NCI-H2196 treated with DMSO at 0.1 percent for 48 hours (cell line): ENCODE data around the gene DOP1A.

Experiments
- DNase-seq: peaks from one replicate; lab custom pipeline; 2025; ENCODE audit not compliant: unreplicated experiment; lab: John Stamatoyannopoulos, UW

DOP1A gene

DNA sequence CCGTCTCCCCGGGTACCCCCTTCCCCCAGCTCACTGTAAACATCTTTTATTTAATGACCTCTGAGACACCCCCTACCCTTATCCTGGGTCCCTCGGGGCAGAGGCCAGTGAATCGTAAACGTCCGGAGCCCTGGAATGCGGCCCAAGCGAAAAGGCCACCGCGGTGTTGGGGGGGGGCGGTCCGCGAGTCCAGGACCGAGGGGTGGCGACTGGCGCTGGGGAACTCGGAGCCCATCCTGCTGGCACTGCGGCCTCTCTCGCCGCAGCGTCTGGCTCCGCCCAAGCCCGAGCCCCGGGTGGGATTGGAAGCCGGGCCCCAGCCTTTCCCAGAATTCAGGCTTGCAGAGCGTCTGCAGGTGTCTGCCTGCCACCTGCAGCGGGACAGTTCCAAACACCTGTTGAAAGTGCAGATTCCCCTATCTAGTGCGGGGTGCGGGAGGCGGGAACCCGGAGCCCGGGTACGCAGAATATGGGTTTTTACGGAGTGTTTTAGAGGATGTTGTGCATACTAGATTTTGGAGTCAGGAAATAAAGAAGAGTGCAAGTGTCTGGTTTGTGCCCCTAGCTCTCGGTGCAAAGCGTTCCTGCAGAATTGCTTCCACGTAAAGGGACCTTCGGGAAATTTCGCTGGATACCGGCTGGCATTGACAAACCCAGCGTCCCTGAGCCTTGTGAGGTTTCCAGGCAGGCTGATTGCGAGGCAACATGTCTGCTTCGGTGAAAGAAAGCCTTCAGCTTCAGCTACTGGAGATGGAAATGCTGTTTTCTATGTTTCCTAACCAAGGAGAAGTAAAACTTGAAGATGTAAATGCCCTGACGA lies 126.5 kb downstream of the DOP1A start:
- no peak for DNase-seq

DNA sequence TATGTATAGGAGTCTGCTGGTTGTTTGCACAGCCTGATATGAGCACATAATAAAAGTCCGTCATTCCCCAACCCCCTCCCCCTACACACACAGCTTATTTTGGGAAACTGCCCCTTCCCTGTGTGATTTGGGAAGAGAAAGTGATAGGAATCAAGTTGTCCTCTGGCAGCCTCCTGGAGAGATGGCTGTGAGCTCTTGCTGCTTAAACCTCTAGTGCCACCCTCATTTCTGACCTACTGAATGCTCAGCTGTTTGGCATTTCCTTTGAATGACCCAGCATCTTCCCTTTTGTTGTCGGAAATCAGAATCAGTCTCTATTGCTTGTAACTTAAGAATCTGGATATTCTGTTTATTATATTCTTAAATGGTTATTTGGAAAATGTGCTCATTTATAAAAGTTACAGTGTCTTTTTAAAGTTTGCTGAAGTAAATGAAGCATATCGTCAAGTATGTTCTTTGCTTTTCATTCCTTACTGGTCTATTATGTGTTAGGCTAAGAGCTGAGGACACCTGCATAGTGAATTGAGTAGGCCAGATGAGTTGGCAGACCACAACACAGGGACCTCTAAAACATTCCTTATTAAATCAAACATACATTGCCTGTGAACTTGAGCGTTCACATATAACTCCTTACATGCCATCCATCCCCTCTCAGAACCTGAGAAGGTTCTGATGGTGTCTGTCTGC lies 131.2 kb downstream of the DOP1A start:
- no peak for DNase-seq

DNA sequence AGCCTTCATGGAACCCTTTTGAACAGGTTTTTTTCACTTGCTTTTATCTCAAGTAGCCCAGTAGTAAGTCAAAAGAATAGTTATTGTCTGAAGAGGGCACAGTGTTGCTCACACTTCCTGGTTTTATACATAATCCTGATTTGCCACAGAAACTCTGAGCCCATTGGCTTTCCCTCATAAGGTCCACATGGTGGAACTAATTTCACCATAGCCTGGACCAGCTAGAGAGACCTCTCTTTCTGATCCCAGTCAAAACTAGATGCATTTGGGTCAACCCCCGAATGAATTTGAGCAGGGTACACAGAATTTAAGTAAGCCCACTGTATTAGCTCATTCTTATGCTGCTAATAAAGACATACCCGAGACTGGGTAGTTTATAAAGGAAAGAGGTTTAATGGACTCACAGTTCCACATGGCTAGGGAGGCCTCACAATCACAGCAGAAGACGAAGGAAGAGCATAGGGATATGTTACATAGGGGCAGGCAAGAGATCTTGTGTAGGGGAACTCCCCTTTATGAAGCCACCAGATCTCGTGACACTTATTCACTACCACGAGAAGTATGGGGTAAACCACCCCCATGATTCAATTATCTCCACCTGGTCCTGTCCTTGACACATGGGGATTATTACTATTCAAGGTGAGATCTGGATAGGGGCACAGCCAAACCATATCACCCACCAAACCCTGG lies 131.8 kb downstream of the DOP1A start:
- no peak for DNase-seq

DNA sequence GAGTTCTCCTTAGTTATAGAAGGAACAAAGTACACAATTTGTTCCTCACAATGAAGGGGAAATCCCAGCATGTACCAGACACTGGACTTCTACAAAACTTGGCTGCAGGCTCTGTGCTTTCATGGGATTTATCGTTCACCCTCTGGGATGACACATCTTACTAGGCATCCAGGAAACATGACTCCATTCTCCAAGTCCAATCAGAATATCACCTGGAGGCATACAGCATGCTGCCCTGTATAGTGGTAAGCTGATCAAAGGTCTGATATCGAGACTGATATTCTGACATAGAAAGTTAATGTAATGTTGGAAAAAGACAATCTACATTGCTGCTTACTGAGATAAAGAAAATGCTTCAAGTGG lies 132.4 kb downstream of the DOP1A start:
- no peak for DNase-seq

DNA sequence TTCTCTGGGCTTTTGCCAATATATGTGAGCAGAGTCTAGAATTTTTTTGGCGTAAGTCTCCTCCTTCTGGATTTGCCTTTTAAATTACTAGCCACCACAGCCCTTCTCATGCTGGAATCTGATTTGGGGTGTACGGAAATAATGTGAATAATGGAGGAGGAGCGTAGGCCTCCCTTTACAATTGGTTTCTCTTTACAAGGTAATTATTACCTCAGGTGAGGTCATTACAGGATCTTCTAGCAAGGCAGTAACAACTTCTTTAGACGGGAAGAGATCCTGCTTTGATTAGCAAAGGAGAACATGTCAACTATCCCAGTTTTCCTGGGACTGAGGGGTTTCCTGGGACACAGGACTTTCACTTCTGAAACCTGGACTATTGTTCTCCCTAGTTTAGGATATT lies 134.6 kb downstream of the DOP1A start:
- DNase-seq: no peak

DNA sequence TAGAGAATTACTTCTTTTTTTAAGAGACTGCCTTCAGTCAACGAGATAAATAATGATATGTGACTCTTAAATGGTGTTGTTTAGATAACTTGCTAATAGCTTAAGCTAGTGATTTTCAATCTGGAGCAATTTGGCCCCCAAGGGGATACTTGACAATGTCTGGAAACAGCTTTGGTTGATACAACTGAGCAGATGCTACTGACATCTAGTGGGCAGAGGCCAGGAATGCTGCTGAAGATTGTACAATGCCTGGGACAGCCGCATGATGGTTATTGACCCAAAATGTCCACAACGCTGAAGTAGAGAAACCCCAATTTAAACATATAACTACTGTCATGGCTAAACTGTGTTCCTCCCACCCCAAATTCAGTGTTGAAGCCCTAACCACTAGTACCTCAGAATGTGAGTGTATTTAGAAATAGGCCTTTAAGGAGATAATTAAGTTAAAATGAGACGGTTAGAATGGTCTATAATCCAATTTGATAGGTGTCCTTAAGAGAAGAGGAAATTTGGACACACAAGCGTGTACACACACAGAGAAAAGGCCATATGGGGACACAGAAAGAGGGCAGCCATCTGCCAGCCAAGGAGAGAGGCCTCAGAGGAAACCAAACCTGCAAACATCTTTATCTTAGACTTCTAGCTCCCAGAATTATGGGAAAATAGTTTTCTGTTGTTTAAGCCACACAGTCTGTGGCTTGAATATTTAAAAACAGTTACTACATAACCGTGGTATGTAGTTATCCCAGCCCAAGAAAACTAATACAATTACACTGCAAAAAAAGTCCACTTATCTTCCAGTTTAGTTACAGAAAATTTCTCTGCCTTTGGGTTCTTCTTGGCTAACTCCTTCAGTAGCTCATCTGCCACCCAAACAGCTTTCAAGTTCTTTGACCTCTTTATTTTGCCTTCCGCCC lies 147.9 kb downstream of the DOP1A start:
- peak; percentile 38 for DNase-seq

DNA sequence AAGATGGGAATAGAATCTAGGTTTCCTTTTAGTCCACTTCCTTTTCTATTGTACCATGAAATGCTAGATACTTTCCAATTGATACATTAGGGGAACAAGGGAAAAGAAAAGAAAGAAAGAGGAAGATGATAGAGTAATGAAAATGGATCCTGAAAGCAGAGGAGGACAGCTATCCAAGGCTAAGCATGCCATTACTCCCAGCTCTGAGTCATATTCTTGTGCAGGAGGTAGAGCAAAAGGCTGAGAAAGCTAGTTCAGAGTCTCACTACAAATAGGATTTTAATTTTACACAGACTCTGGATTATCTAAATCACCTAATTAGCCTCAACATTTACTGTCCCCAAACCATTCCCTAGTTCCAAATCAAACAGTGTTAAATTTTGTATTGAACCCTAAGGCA lies 149.3 kb downstream of the DOP1A start:
- DNase-seq: no peak
